Measurements from ENCODE around the gene UBE2G2. TPM values are rescaled to one million over a fixed set of nuclear protein-coding genes. Genes with fewer than 3 reads are reported as not detected.

UBE2G2 gene
- total RNA-seq, 1 experiment from 2014 or later: 117 TPM

- ChIA-PET CTCF (no interaction called here), POLR2A (no interaction called here)
- no peak for ATAC-seq
- peaks cover 57% of the 10 kb centered on the region for H3K27me3 Mint-ChIP-seq (ENCODE audit: low read depth)
- H3K27ac Mint-ChIP-seq: no peak overlapping the region
- peaks cover 50% of the 10 kb centered on the region for H3K9me3 Mint-ChIP-seq
- peaks cover 38% of the 10 kb centered on the region for H3K36me3 Mint-ChIP-seq
- peak; percentile 93 for TF ChIP-seq ZNF317 (CRISPR knock-in tag; IDR thresholded peaks at IDR 0.05; ENCODE audit: borderline replicate concordance, low read depth)
- TF ChIP-seq IRF2 (CRISPR knock-in tag; IDR thresholded peaks at IDR 0.05; ENCODE audit: borderline replicate concordance, low read depth): no peak
- H3K4me1 Mint-ChIP-seq: no peaks in the 10 kb centered on the region
- no peak for DNase-seq (ENCODE audit: low spot score)
- no peak overlapping the region for H3K4me3 Mint-ChIP-seq
Observed at GRCh38 chr21:44822484-44823178, 21.0 kb upstream of the UBE2G2 start.

- DNase-seq (ENCODE audit: low spot score) (no peak), ATAC-seq (no peak)
- peaks cover 6% of the 10 kb centered on the region for H3K4me1 Mint-ChIP-seq
- no peak overlapping the region for H3K27ac Mint-ChIP-seq
- no peak overlapping the region for H3K4me3 Mint-ChIP-seq
- peaks cover 37% of the 10 kb centered on the region for H3K9me3 Mint-ChIP-seq
- no peak for TF ChIP-seq AFF4 (CRISPR knock-in tag; IDR thresholded peaks at IDR 0.05; ENCODE audit: borderline replicate concordance)
- no peak for TF ChIP-seq FOXK1 (CRISPR knock-in tag; IDR thresholded peaks at IDR 0.05)
- TF ChIP-seq ATF2 (CRISPR knock-in tag; IDR thresholded peaks at IDR 0.05; ENCODE audit: borderline replicate concordance, low read depth): no peak
- TF ChIP-seq EMX1 (CRISPR knock-in tag; IDR thresholded peaks at IDR 0.05): no peak
- TF ChIP-seq HMGXB4 (CRISPR knock-in tag; IDR thresholded peaks at IDR 0.05): no peak
- TF ChIP-seq CDX4 (CRISPR knock-in tag; IDR thresholded peaks at IDR 0.05; ENCODE audit: borderline replicate concordance): no peak
- TF ChIP-seq ZNF263 (CRISPR knock-in tag; IDR thresholded peaks at IDR 0.05; ENCODE audit: low read depth): no peak
- TF ChIP-seq NFE2L1 (CRISPR knock-in tag; IDR thresholded peaks at IDR 0.05): no peak
- TF ChIP-seq ZSCAN18 (CRISPR knock-in tag; IDR thresholded peaks at IDR 0.05): no peak
- TF ChIP-seq E2F4 (CRISPR knock-in tag; IDR thresholded peaks at IDR 0.05; ENCODE audit: borderline replicate concordance, low read depth): no peak
- no peak for TF ChIP-seq ZNF512 (CRISPR knock-in tag; IDR thresholded peaks at IDR 0.05; ENCODE audit: borderline replicate concordance)
- ChIA-PET POLR2A (no interaction called here), CTCF (no interaction called here)
- peaks cover 28% of the 10 kb centered on the region for H3K36me3 Mint-ChIP-seq
- H3K27me3 Mint-ChIP-seq (ENCODE audit: low read depth): peaks cover 47% of the 10 kb centered on the region
Observed at GRCh38 chr21:44820851-44821250, 19.2 kb upstream of the UBE2G2 start.
